Melanocyte of skin (primary cell): ENCODE data around the gene GSAP. TPM values are rescaled to one million over a fixed set of nuclear protein-coding genes. Genes with fewer than 3 reads are reported as not detected.

Experiments
- total RNA-seq, 2 donors: library from RNA; depleted of rRNA; stranded (reverse); fragments of >200 nt; gene quantifications; 2 replicates each; pipeline ENCODE4 v1.2.3, GENCODE V29; 2012

The GSAP gene
- total RNA-seq: 1 to 10 TPM; 6.3 to 7.2 TPM

DNA sequence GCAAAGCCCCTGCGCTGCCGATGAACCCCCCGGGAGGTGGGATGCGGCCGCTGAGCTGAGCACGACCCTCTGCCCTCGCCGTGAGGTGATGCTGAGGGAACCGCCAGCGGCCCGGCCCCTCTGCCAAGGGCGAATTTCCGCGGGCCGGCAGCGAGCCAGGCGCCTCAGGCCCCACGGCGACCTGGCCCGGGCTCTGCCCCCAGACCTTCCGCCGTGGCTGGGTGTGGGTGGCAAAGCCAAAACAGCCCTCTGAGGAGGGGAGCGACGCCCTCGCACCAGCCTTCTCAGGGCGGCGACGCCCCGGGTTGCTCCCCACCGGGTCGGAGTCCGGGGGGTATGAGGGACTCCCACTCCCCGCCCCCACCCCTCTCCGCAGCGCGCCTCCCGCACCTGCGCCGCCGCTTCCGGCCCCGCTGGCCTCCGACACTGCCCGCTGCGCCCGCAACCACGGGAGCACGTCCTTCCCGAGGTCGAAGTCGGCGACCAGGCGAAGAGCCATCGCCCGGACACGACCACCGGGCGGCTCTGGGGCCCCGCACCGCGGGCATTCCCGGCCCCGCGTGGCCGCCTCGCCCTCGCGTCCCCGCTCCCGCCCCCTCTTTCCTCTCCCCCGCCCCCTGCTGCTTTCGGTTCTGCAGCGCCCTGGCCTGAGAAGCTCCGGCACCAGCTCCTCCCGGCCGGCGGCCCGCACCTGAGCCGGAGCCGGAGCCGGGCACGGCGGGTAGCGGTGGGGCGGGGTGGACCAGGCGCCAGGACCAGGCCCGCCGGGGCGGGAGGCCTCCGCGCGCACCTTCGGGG, at the start of gene GSAP:
TSS of gene GSAP (minus strand) at position 527 of the 798 bp plus-strand sequence. CDS start at position 499, 28 bp downstream.

Other genes with a start within 250 kb of the GSAP start
- gene FGL2, start 216.5 kb downstream of the GSAP start, total RNA-seq: under 1 TPM in 1 of 2 donors, not detected in 1; under 0.01 TPM
- gene PTPN12, start 120.9 kb upstream of the GSAP start, total RNA-seq: 10 to 100 TPM; 35.8 to 48.6 TPM